HepG2 (cell line): Measurements from ENCODE around the gene NUAK2. TPM values are rescaled to one million over a fixed set of nuclear protein-coding genes. Genes with fewer than 3 reads are reported as not detected.

Source experiments
- FOXJ3 ChIP-seq: sonication (generic); formaldehyde crosslinking; IDR thresholded peaks from 2 replicates; pipeline ENCODE4 v1.4.0; 2020; ENCODE audit warnings: missing genetic modification reagents, mild to moderate bottlenecking, borderline replicate concordance
- IRF2 ChIP-seq: IDR thresholded peaks from 2 replicates; pipeline ENCODE4 v1.6.1; 2018; ENCODE audit warnings: missing genetic modification reagents, missing compliant biosample characterization
- SMC3 ChIP-seq: IDR thresholded peaks from 2 replicates; pipeline ENCODE4 v1.6.1; 2011; ENCODE audit warnings: low read length, improper control_type of control experiment
- ZFP36 ChIP-seq: fragments of 150-350 bp; IDR thresholded peaks from 2 replicates; pipeline ENCODE4 v1.6.1; 2018; ENCODE audit warnings: borderline replicate concordance, low read length, low read depth; ENCODE audit not compliant: partially characterized antibody
- ZFP36L1 ChIP-seq: sonication (generic); formaldehyde crosslinking; IDR thresholded peaks from 2 replicates; pipeline ENCODE4 v1.8.0; 2022; ENCODE audit warnings: mild to moderate bottlenecking, missing genetic modification reagents, moderate library complexity
- ZMYM3 ChIP-seq: sonication (generic); formaldehyde crosslinking; IDR thresholded peaks from 2 replicates; pipeline ENCODE4 v1.5.1; 2020; ENCODE audit warnings: mild to moderate bottlenecking, missing genetic modification reagents
- ZNF501 ChIP-seq: sonication (generic); formaldehyde crosslinking; IDR thresholded peaks from 2 replicates; pipeline ENCODE4 v1.5.1; 2020; ENCODE audit warnings: mild to moderate bottlenecking, moderate library complexity, missing genetic modification reagents
- ZSCAN21 ChIP-seq: sonication (generic); formaldehyde crosslinking; IDR thresholded peaks from 2 replicates; pipeline ENCODE4 v1.8.0; 2022; ENCODE audit warnings: mild to moderate bottlenecking, missing genetic modification reagents, moderate library complexity, borderline replicate concordance
- polyA plus RNA-seq, 8 experiments: library from polyadenylated mRNA; depleted of rRNA in 3 of 8; stranded (reverse) in 7 of 8; unstranded in 1 of 8; fragments of >200 nt; fragmentation: Illumina TruSeq in 4 of 8; extraction: Trizol in 4 of 8; gene quantifications; 2 replicates each; pipeline versions ENCODE4 v1.2.1 to v1.2.3, GENCODE V29; 2011 to 2016; ENCODE audit warnings: low read depth in 4 of 8, missing spikeins in 1 of 8, mixed read lengths in 1 of 8; ENCODE audit not compliant: insufficient read depth in 1 of 8
- total RNA-seq, 5 experiments: library from RNA; depleted of rRNA; stranded (reverse); fragments of >200 nt; fragmentation: Illumina TruSeq; extraction: Trizol; gene quantifications; 2 replicates each; pipeline ENCODE4 v1.2.3, GENCODE V29; 2016; ENCODE audit warnings: low read depth in 1 of 5
- TF ChIP-seq, protein P1 (sequence below): sonication (generic); formaldehyde crosslinking; IDR thresholded peaks from 2 replicates; pipeline ENCODE4 v1.4.0; 2020; ENCODE audit warnings: missing genetic modification reagents
- TF ChIP-seq, protein P2 (sequence below): IDR thresholded peaks from 2 replicates; pipeline ENCODE4 v1.6.1; 2016; ENCODE audit warnings: missing genetic modification reagents, missing compliant biosample characterization
- TF ChIP-seq, protein P3 (sequence below): sonication (generic); formaldehyde crosslinking; IDR thresholded peaks from 2 replicates; pipeline ENCODE4 v1.5.1; 2020; ENCODE audit warnings: mild to moderate bottlenecking, moderate library complexity, missing genetic modification reagents
- TF ChIP-seq, protein P4 (sequence below): IDR thresholded peaks from 2 replicates; pipeline ENCODE4 v1.6.1; 2016; ENCODE audit warnings: low read depth
- TF ChIP-seq, protein P5 (sequence below): sonication (generic); formaldehyde crosslinking; IDR thresholded peaks from 2 replicates; pipeline ENCODE4 v1.4.0; 2020; ENCODE audit warnings: missing genetic modification reagents
- TF ChIP-seq, protein P6 (sequence below): sonication (generic); formaldehyde crosslinking; IDR thresholded peaks from 2 replicates; pipeline ENCODE4 v1.4.0; 2020; ENCODE audit warnings: missing genetic modification reagents, borderline replicate concordance
- TF ChIP-seq, protein P7 (sequence below): IDR thresholded peaks from 2 replicates; pipeline ENCODE4 v1.6.1; 2016; ENCODE audit warnings: missing compliant biosample characterization, missing genetic modification reagents, borderline replicate concordance

Gene NUAK2
- total and polyA plus RNA-seq, 2 of the 13 experiments (the other 11 are each of a cell fraction or from before 2014, with no cell fraction given) = 0.75 to 1.1 TPM

DNA sequence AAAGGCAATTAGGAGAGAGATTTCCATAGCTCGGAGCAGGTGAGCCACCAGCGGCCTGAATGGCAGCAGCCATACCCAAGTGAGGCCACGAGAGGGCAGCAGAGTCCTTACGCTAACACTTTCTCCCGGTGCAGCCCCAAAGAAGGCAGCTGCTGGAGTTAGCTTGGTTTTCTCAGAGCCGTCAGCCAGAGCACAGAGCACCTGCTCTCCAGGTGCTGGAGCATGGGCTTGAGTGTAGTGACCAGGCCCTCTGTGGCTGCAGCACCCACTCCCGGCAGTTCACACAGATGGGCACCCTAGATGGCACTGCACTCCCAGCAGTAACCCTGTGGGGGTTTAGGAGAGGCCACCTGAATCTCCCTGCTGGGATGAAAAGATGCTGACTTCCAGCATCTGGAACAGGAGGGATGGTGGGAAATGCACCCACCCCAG is 48.0 kb downstream of the NUAK2 start (continued):
- TF ChIP-seq, protein P1, sequence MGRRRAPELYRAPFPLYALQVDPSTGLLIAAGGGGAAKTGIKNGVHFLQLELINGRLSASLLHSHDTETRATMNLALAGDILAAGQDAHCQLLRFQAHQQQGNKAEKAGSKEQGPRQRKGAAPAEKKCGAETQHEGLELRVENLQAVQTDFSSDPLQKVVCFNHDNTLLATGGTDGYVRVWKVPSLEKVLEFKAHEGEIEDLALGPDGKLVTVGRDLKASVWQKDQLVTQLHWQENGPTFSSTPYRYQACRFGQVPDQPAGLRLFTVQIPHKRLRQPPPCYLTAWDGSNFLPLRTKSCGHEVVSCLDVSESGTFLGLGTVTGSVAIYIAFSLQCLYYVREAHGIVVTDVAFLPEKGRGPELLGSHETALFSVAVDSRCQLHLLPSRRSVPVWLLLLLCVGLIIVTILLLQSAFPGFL (CRISPR knock-in tag) = no peak
- TF ChIP-seq ZNF501 (CRISPR knock-in tag) = peak; percentile 72
- TF ChIP-seq, protein P2, sequence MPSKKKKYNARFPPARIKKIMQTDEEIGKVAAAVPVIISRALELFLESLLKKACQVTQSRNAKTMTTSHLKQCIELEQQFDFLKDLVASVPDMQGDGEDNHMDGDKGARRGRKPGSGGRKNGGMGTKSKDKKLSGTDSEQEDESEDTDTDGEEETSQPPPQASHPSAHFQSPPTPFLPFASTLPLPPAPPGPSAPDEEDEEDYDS (CRISPR knock-in tag) = no peak
- peak; percentile 67; the same call in 1 of the 2 replicates for TF ChIP-seq ZFP36L1 (CRISPR knock-in tag)
- peak; percentile 50; the same call in 1 of the 2 replicates for TF ChIP-seq IRF2 (CRISPR knock-in tag)
- TF ChIP-seq, protein P3, sequence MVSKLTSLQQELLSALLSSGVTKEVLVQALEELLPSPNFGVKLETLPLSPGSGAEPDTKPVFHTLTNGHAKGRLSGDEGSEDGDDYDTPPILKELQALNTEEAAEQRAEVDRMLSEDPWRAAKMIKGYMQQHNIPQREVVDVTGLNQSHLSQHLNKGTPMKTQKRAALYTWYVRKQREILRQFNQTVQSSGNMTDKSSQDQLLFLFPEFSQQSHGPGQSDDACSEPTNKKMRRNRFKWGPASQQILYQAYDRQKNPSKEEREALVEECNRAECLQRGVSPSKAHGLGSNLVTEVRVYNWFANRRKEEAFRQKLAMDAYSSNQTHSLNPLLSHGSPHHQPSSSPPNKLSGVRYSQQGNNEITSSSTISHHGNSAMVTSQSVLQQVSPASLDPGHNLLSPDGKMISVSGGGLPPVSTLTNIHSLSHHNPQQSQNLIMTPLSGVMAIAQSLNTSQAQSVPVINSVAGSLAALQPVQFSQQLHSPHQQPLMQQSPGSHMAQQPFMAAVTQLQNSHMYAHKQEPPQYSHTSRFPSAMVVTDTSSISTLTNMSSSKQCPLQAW (CRISPR knock-in tag) = peak; percentile 78
- TF ChIP-seq, protein P4, sequence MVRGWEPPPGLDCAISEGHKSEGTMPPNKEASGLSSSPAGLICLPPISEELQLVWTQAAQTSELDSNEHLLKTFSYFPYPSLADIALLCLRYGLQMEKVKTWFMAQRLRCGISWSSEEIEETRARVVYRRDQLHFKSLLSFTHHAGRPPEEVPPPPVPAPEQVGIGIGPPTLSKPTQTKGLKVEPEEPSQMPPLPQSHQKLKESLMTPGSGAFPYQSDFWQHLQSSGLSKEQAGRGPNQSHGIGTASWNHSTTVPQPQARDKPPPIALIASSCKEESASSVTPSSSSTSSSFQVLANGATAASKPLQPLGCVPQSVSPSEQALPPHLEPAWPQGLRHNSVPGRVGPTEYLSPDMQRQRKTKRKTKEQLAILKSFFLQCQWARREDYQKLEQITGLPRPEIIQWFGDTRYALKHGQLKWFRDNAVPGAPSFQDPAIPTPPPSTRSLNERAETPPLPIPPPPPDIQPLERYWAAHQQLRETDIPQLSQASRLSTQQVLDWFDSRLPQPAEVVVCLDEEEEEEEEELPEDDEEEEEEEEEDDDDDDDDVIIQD = 0 out of 2 replicates have a peak, but pooled peaks have one; percentile 22
- peak; percentile 61; the same call in 1 of the 2 replicates for TF ChIP-seq ZSCAN21 (CRISPR knock-in tag)
- TF ChIP-seq ZFP36 = peak; percentile 11
- peak; percentile 98 for TF ChIP-seq SMC3
- no peak for TF ChIP-seq FOXJ3 (CRISPR knock-in tag)
- TF ChIP-seq ZMYM3 (CRISPR knock-in tag) = no peak
- TF ChIP-seq, protein P5, sequence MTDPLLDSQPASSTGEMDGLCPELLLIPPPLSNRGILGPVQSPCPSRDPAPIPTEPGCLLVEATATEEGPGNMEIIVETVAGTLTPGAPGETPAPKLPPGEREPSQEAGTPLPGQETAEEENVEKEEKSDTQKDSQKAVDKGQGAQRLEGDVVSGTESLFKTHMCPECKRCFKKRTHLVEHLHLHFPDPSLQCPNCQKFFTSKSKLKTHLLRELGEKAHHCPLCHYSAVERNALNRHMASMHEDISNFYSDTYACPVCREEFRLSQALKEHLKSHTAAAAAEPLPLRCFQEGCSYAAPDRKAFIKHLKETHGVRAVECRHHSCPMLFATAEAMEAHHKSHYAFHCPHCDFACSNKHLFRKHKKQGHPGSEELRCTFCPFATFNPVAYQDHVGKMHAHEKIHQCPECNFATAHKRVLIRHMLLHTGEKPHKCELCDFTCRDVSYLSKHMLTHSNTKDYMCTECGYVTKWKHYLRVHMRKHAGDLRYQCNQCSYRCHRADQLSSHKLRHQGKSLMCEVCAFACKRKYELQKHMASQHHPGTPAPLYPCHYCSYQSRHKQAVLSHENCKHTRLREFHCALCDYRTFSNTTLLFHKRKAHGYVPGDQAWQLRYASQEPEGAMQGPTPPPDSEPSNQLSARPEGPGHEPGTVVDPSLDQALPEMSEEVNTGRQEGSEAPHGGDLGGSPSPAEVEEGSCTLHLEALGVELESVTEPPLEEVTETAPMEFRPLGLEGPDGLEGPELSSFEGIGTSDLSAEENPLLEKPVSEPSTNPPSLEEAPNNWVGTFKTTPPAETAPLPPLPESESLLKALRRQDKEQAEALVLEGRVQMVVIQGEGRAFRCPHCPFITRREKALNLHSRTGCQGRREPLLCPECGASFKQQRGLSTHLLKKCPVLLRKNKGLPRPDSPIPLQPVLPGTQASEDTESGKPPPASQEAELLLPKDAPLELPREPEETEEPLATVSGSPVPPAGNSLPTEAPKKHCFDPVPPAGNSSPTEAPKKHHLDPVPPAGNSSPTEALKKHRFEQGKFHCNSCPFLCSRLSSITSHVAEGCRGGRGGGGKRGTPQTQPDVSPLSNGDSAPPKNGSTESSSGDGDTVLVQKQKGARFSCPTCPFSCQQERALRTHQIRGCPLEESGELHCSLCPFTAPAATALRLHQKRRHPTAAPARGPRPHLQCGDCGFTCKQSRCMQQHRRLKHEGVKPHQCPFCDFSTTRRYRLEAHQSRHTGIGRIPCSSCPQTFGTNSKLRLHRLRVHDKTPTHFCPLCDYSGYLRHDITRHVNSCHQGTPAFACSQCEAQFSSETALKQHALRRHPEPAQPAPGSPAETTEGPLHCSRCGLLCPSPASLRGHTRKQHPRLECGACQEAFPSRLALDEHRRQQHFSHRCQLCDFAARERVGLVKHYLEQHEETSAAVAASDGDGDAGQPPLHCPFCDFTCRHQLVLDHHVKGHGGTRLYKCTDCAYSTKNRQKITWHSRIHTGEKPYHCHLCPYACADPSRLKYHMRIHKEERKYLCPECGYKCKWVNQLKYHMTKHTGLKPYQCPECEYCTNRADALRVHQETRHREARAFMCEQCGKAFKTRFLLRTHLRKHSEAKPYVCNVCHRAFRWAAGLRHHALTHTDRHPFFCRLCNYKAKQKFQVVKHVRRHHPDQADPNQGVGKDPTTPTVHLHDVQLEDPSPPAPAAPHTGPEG (CRISPR knock-in tag) = no peak
- TF ChIP-seq, protein P6, sequence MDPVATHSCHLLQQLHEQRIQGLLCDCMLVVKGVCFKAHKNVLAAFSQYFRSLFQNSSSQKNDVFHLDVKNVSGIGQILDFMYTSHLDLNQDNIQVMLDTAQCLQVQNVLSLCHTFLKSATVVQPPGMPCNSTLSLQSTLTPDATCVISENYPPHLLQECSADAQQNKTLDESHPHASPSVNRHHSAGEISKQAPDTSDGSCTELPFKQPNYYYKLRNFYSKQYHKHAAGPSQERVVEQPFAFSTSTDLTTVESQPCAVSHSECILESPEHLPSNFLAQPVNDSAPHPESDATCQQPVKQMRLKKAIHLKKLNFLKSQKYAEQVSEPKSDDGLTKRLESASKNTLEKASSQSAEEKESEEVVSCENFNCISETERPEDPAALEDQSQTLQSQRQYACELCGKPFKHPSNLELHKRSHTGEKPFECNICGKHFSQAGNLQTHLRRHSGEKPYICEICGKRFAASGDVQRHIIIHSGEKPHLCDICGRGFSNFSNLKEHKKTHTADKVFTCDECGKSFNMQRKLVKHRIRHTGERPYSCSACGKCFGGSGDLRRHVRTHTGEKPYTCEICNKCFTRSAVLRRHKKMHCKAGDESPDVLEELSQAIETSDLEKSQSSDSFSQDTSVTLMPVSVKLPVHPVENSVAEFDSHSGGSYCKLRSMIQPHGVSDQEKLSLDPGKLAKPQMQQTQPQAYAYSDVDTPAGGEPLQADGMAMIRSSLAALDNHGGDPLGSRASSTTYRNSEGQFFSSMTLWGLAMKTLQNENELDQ (CRISPR knock-in tag) = no peak
- TF ChIP-seq, protein P7, sequence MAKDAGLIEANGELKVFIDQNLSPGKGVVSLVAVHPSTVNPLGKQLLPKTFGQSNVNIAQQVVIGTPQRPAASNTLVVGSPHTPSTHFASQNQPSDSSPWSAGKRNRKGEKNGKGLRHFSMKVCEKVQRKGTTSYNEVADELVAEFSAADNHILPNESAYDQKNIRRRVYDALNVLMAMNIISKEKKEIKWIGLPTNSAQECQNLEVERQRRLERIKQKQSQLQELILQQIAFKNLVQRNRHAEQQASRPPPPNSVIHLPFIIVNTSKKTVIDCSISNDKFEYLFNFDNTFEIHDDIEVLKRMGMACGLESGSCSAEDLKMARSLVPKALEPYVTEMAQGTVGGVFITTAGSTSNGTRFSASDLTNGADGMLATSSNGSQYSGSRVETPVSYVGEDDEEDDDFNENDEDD (CRISPR knock-in tag) = no peak
